ENCODE results near the gene GUSB. TPM values are rescaled to one million over a fixed set of nuclear protein-coding genes. Genes with fewer than 3 reads are reported as not detected.

GUSB gene
- total and polyA plus RNA-seq, 2 of the 8 experiments (the other 6 are each of a cell fraction or from before 2014, with no cell fraction given), result 43.6 to 71.3 TPM

GRCh38 chr7:65967361-65968155 is 14.5 kb downstream of the GUSB start:
- Histone ChIP-seq H3K36me3 (ENCODE audit: control insufficient read depth in 2 of 4, insufficient read depth in 4 of 4, low read length in 3 of 4) (peaks cover 21 to 80% (median 55%) of the 10 kb centered on the region in 4 experiments), H3K4ac (replicated peaks; ENCODE audit: insufficient read length, low read depth, low read length) (no peak overlapping the region), H3K18ac (ENCODE audit: extremely low read depth, low read length) (no peak overlapping the region), H2AK5ac (ENCODE audit: low read depth, low read length) (no peak overlapping the region), H3K4me2 (ENCODE audit: insufficient read depth in 1 of 2, low read depth in 2 of 2, low read length in 2 of 2) (no peak overlapping the region), H4K5ac (ENCODE audit: insufficient read length, low read depth, low read length) (no peak overlapping the region), H2AFZ (ENCODE audit: low read length) (no peak overlapping the region), H3K4me3 (ENCODE audit: extremely low read depth in 1 of 4, insufficient read depth in 2 of 4, low read depth in 3 of 4, low read length in 4 of 4) (no peak overlapping the region), H2BK12ac (ENCODE audit: low read depth, low read length) (no peak overlapping the region), H2BK5ac (ENCODE audit: low read depth, low read length) (no peak overlapping the region), H4K20me1 (replicated peaks in 1 of 2; ENCODE audit: control insufficient read depth in 1 of 2, insufficient read depth in 2 of 2, low read length in 2 of 2) (peaks cover 0 to 6% of the 10 kb centered on the region in 2 experiments), H3K4me1 (replicated peaks in 1 of 4; ENCODE audit: control insufficient read depth in 3 of 4, insufficient read depth in 4 of 4, low read length in 3 of 4) (no peaks in the 10 kb centered on the region), H3K79me2 (ENCODE audit: control insufficient read depth in 1 of 2, insufficient read depth in 2 of 2, low read length in 2 of 2) (no peaks in the 10 kb centered on the region), H2BK20ac (ENCODE audit: low read length) (no peak overlapping the region), H3K14ac (ENCODE audit: insufficient read length) (no peak overlapping the region), H3K56ac (replicated peaks; ENCODE audit: insufficient read length, low read depth, low read length) (no peak overlapping the region), H4K91ac (replicated peaks; ENCODE audit: insufficient read length, low read length) (no peak overlapping the region), H3K27ac (ENCODE audit: low read depth, low read length) (no peak overlapping the region), H4K8ac (ENCODE audit: extremely low read depth, insufficient read depth, low read length) (no peak overlapping the region), H3K79me1 (ENCODE audit: low read depth, low read length) (no peaks in the 10 kb centered on the region; the same call in 1 of the 2 replicates), H3K27me3 (replicated peaks in 1 of 4; ENCODE audit: control insufficient read depth in 3 of 4, extremely low read depth in 1 of 4, insufficient read depth in 3 of 4, low read length in 3 of 4) (no peaks in the 10 kb centered on the region), H3K23me2 (ENCODE audit: low read depth, low read length) (no peaks in the 10 kb centered on the region), H3K9ac (replicated peaks in 1 of 4; ENCODE audit: extremely low read depth in 1 of 4, low read depth in 3 of 4, low read length in 3 of 4) (no peak overlapping the region), H2BK120ac (replicated peaks; ENCODE audit: low read depth, low read length) (no peak overlapping the region), H3K23ac (ENCODE audit: insufficient read length) (no peak overlapping the region), H3K9me3 (ENCODE audit: insufficient read depth in 2 of 2, low read depth in 1 of 2, low read length in 1 of 2) (no peaks in the 10 kb centered on the region), H2BK15ac (ENCODE audit: low read length) (no peak overlapping the region)
- ChIA-PET POLR2A (ENCODE audit: partially characterized antibody) (interaction anchor here (2.1 kb wide), 1 partner anchor 10 kb away, joined by 8 read pairs; no protein-coding TSS in a partner anchor), CTCF (ENCODE audit: partially characterized antibody) (interaction anchor here (1.5 kb wide), 1 partner anchor 21 kb away, joined by 3 read pairs; no protein-coding TSS in a partner anchor)
- FAIRE-seq (no peak), DNase-seq (ENCODE audit: low read depth in 1 of 2, low spot score in 2 of 2) (no peak)
- WGBS, 2 experiments (ENCODE audit: extremely low coverage in 1 of 2, insufficient coverage in 1 of 2, insufficient read length in 1 of 2, insufficient replicate concordance in 2 of 2, low coverage in 1 of 2, low lambda C conversion rate in 2 of 2, missing lambda C conversion rate in 1 of 2), result 93% methylated on average over 17 of the region's 17 CpGs; no CpG with 5 or more reads in 1 of the 2 experiments
- no peak for TF ChIP-seq MAX (IDR thresholded peaks at IDR 0.05)
- TF ChIP-seq NRF1 (IDR thresholded peaks at IDR 0.05; ENCODE audit: low read depth, low read length), result no peak

Measured in H1 (cell line).